WTC11 (cell line): ENCODE data around the gene HYAL1. TPM values are rescaled to one million over a fixed set of nuclear protein-coding genes. Genes with fewer than 3 reads are reported as not detected.

Experiments used
- CDX4 ChIP-seq: fragments of 250-450 bp; sonication (Bioruptor Pico); IDR thresholded peaks from 2 replicates; pipeline ENCODE4 v1.9.0; 2021; ENCODE audit warnings: moderate library complexity, mild to moderate bottlenecking, inconsistent platforms, borderline replicate concordance
- CREB1 ChIP-seq: sonication (generic); formaldehyde crosslinking; IDR thresholded peaks from 2 replicates; pipeline ENCODE4 v1.8.0; 2023; ENCODE audit warnings: mild to moderate bottlenecking, missing genetic modification reagents
- CREM ChIP-seq: sonication (generic); formaldehyde crosslinking; IDR thresholded peaks from 2 replicates; pipeline ENCODE4 v1.8.1; 2022; ENCODE audit warnings: mild to moderate bottlenecking, missing genetic modification reagents, moderate library complexity
- HMGA2 ChIP-seq: fragments of 250-450 bp; sonication (Bioruptor Pico); IDR thresholded peaks from 2 replicates; pipeline ENCODE4 v1.4.0; 2021; ENCODE audit warnings: mild to moderate bottlenecking, moderate library complexity
- PRDM15 ChIP-seq: sonication (generic); formaldehyde crosslinking; IDR thresholded peaks from 2 replicates; pipeline ENCODE4 v1.8.0; 2022; ENCODE audit warnings: missing genetic modification reagents
- PRRX2 ChIP-seq: fragments of 250-450 bp; sonication (Bioruptor Pico); IDR thresholded peaks from 2 replicates; pipeline ENCODE4 v1.8.0; 2021; ENCODE audit warnings: mild to moderate bottlenecking
- RORB ChIP-seq: fragments of 250-450 bp; sonication (Bioruptor Pico); IDR thresholded peaks from 2 replicates; pipeline ENCODE4 v1.9.0; 2021; ENCODE audit warnings: mild to moderate bottlenecking
- SMAD3 ChIP-seq: sonication (generic); formaldehyde crosslinking; IDR thresholded peaks from 2 replicates; pipeline ENCODE4 v1.8.0; 2022; ENCODE audit warnings: missing genetic modification reagents, mild to moderate bottlenecking, borderline replicate concordance
- TP53 ChIP-seq: sonication (generic); formaldehyde crosslinking; IDR thresholded peaks from 2 replicates; pipeline ENCODE4 v1.8.1; 2023; ENCODE audit warnings: mild to moderate bottlenecking, missing genetic modification reagents
- ZBTB21 ChIP-seq: sonication (generic); formaldehyde crosslinking; IDR thresholded peaks from 2 replicates; pipeline ENCODE4 v1.8.1; 2023; ENCODE audit warnings: mild to moderate bottlenecking, missing genetic modification reagents, borderline replicate concordance
- ZNF416 ChIP-seq: fragments of 250-450 bp; sonication (Bioruptor Pico); IDR thresholded peaks from 2 replicates; pipeline ENCODE4 v1.9.0; 2021; ENCODE audit warnings: mild to moderate bottlenecking, inconsistent platforms
- ZNF512 ChIP-seq: sonication (generic); formaldehyde crosslinking; IDR thresholded peaks from 2 replicates; pipeline ENCODE4 v1.8.1; 2022; ENCODE audit warnings: missing genetic modification reagents, borderline replicate concordance
- total RNA-seq: library from RNA; stranded (reverse); gene quantifications from 3 replicates; pipeline ENCODE4 v1.2.3, GENCODE V29; 2021
- TF ChIP-seq, protein P1 (sequence below): sonication (generic); formaldehyde crosslinking; IDR thresholded peaks from 2 replicates; pipeline ENCODE4 v1.8.0; 2023; ENCODE audit warnings: mild to moderate bottlenecking, missing genetic modification reagents
- TF ChIP-seq, protein P2 (sequence below): sonication (generic); formaldehyde crosslinking; IDR thresholded peaks from 2 replicates; pipeline ENCODE4 v1.8.1; 2023; ENCODE audit warnings: mild to moderate bottlenecking, missing genetic modification reagents, borderline replicate concordance
- TF ChIP-seq, protein P3 (sequence below): sonication (generic); formaldehyde crosslinking; IDR thresholded peaks from 2 replicates; pipeline ENCODE4 v1.8.1; 2022; ENCODE audit warnings: mild to moderate bottlenecking, moderate library complexity, missing genetic modification reagents

The HYAL1 gene
- total RNA-seq, 1 experiment from 2014 or later = 3.4 TPM

- TF ChIP-seq, protein P1, sequence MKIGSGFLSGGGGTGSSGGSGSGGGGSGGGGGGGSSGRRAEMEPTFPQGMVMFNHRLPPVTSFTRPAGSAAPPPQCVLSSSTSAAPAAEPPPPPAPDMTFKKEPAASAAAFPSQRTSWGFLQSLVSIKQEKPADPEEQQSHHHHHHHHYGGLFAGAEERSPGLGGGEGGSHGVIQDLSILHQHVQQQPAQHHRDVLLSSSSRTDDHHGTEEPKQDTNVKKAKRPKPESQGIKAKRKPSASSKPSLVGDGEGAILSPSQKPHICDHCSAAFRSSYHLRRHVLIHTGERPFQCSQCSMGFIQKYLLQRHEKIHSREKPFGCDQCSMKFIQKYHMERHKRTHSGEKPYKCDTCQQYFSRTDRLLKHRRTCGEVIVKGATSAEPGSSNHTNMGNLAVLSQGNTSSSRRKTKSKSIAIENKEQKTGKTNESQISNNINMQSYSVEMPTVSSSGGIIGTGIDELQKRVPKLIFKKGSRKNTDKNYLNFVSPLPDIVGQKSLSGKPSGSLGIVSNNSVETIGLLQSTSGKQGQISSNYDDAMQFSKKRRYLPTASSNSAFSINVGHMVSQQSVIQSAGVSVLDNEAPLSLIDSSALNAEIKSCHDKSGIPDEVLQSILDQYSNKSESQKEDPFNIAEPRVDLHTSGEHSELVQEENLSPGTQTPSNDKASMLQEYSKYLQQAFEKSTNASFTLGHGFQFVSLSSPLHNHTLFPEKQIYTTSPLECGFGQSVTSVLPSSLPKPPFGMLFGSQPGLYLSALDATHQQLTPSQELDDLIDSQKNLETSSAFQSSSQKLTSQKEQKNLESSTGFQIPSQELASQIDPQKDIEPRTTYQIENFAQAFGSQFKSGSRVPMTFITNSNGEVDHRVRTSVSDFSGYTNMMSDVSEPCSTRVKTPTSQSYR (CRISPR knock-in tag) = no peak
- TF ChIP-seq, protein P2, sequence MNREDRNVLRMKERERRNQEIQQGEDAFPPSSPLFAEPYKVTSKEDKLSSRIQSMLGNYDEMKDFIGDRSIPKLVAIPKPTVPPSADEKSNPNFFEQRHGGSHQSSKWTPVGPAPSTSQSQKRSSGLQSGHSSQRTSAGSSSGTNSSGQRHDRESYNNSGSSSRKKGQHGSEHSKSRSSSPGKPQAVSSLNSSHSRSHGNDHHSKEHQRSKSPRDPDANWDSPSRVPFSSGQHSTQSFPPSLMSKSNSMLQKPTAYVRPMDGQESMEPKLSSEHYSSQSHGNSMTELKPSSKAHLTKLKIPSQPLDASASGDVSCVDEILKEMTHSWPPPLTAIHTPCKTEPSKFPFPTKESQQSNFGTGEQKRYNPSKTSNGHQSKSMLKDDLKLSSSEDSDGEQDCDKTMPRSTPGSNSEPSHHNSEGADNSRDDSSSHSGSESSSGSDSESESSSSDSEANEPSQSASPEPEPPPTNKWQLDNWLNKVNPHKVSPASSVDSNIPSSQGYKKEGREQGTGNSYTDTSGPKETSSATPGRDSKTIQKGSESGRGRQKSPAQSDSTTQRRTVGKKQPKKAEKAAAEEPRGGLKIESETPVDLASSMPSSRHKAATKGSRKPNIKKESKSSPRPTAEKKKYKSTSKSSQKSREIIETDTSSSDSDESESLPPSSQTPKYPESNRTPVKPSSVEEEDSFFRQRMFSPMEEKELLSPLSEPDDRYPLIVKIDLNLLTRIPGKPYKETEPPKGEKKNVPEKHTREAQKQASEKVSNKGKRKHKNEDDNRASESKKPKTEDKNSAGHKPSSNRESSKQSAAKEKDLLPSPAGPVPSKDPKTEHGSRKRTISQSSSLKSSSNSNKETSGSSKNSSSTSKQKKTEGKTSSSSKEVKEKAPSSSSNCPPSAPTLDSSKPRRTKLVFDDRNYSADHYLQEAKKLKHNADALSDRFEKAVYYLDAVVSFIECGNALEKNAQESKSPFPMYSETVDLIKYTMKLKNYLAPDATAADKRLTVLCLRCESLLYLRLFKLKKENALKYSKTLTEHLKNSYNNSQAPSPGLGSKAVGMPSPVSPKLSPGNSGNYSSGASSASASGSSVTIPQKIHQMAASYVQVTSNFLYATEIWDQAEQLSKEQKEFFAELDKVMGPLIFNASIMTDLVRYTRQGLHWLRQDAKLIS (CRISPR knock-in tag) = no peak
- TF ChIP-seq RORB (CRISPR knock-in tag) (no peak), ZBTB21 (CRISPR knock-in tag) (peak; percentile 78; the same call in 1 of the 2 replicates), PRRX2 (CRISPR knock-in tag) (no peak), HMGA2 (CRISPR knock-in tag) (no peak), CREM (CRISPR knock-in tag) (peak; percentile 89; the same call in 1 of the 2 replicates), ZNF512 (CRISPR knock-in tag) (no peak), TP53 (CRISPR knock-in tag) (no peak), CREB1 (CRISPR knock-in tag) (no peak), CDX4 (CRISPR knock-in tag) (no peak), SMAD3 (CRISPR knock-in tag) (peak; percentile 78; the same call in 1 of the 2 replicates), ZNF416 (CRISPR knock-in tag) (0 out of 2 replicates have a peak, but pooled peaks have one; percentile 13), PRDM15 (CRISPR knock-in tag) (no peak)
- TF ChIP-seq, protein P3, sequence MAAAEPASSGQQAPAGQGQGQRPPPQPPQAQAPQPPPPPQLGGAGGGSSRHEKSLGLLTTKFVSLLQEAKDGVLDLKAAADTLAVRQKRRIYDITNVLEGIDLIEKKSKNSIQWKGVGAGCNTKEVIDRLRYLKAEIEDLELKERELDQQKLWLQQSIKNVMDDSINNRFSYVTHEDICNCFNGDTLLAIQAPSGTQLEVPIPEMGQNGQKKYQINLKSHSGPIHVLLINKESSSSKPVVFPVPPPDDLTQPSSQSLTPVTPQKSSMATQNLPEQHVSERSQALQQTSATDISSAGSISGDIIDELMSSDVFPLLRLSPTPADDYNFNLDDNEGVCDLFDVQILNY (CRISPR knock-in tag) = 0 out of 2 replicates have a peak, but pooled peaks have one; percentile 49
These were observed 24.7 kb upstream of the HYAL1 start, which contains the start of gene TUSC2 (continued) for GRCh38 chr3:50327943-50328691.
